Activated T-cell treated with anti-CD3 and anti-CD28 coated beads for 4 hours (primary cell): ENCODE results near the gene HOXD11.

Experiments used
- DNase-seq: peaks from one replicate; pipeline ENCODE4 v3.0.0-alpha.2; 2020

Gene HOXD11

GRCh38 chr2:176081837-176082524 lies 25.1 kb upstream of the HOXD11 start:
- DNase-seq, result no peak

GRCh38 chr2:176082525-176082823 lies 24.6 kb upstream of the HOXD11 start:
- no peak for DNase-seq

GRCh38 chr2:176082824-176083751 lies 24.0 kb upstream of the HOXD11 start:
- DNase-seq, result no peak

GRCh38 chr2:176083796-176084261 lies 23.3 kb upstream of the HOXD11 start, which contains the start of gene EVX2:
Gene EVX2, minus strand, starts transcription at chr2:176083962. Its CDS starts 186 bp downstream, at chr2:176083776.
- no peak for DNase-seq

- no peak for DNase-seq
Measured at GRCh38 chr2:176084611-176085119, 22.4 kb upstream of the HOXD11 start.

GRCh38 chr2:176085120-176085788 lies 21.8 kb upstream of the HOXD11 start:
- no peak for DNase-seq

- DNase-seq, result no peak
Measured at GRCh38 chr2:176085861-176086771, 21.0 kb upstream of the HOXD11 start.

- DNase-seq, result no peak
Measured at GRCh38 chr2:176087330-176088047, 19.6 kb upstream of the HOXD11 start.

- DNase-seq, result no peak
Measured at GRCh38 chr2:176088048-176088936, 18.8 kb upstream of the HOXD11 start.

GRCh38 chr2:176088937-176089842 lies 17.9 kb upstream of the HOXD11 start:
- DNase-seq, result no peak

- DNase-seq, result no peak
Measured at GRCh38 chr2:176089843-176090395, 17.2 kb upstream of the HOXD11 start.

- DNase-seq, result no peak
Measured at GRCh38 chr2:176090862-176091261, 16.2 kb upstream of the HOXD11 start.

- DNase-seq, result no peak
Measured at GRCh38 chr2:176091329-176092258, 15.5 kb upstream of the HOXD11 start.

- DNase-seq, result no peak
Measured at GRCh38 chr2:176092270-176093144, 14.6 kb upstream of the HOXD11 start, which contains the start of gene HOXD13. Gene HOXD13, plus strand, starts transcription at chr2:176092721. Its CDS starts 170 bp downstream, at chr2:176092891.

- no peak for DNase-seq
Measured at GRCh38 chr2:176093145-176093897, 13.8 kb upstream of the HOXD11 start.

GRCh38 chr2:176093898-176094249 lies 13.2 kb upstream of the HOXD11 start:
- DNase-seq, result no peak
